GM18868 (cell line): ENCODE results near the gene LSP1.
"Not testable (repeated sequence)": the region's sequence is repeated elsewhere in the genome, so short reads cannot be mapped to it uniquely, and the experiment has no call there.

Source experiments
- ATAC-seq: cut with Tn5 transposase; IDR thresholded peaks from one replicate; pipeline ENCODE4 v1.9.1; 2021; ENCODE audit warnings: mild to moderate bottlenecking, moderate library complexity; ENCODE audit not compliant: unreplicated experiment

LSP1 gene

GRCh38 chr11:1852877-1853276 lies at the start of gene LSP1:
Gene LSP1, plus strand, starts transcription at chr11:1853084. Its CDS starts 61 bp downstream, at chr11:1853145.
- ATAC-seq: peak; percentile 54

- ATAC-seq: no peak
These were observed 49.6 kb upstream of the LSP1 start for GRCh38 chr11:1803246-1803645.

- not testable (repeated sequence) for ATAC-seq
These were observed 48.9 kb upstream of the LSP1 start for GRCh38 chr11:1803835-1804519.

- ATAC-seq: no peak
These were observed 47.4 kb upstream of the LSP1 start for GRCh38 chr11:1805525-1805924.

GRCh38 chr11:1807264-1807995 lies 45.5 kb upstream of the LSP1 start:
- ATAC-seq: no peak

- ATAC-seq: no peak
These were observed 42.1 kb upstream of the LSP1 start for GRCh38 chr11:1810761-1811160.

- no peak for ATAC-seq
These were observed 40.6 kb upstream of the LSP1 start for GRCh38 chr11:1812274-1812673.

- no peak for ATAC-seq
These were observed 40.1 kb upstream of the LSP1 start for GRCh38 chr11:1812801-1813200.

GRCh38 chr11:1813356-1813755 lies 39.5 kb upstream of the LSP1 start:
- ATAC-seq: not testable (repeated sequence)

- ATAC-seq: no peak
These were observed 38.2 kb upstream of the LSP1 start for GRCh38 chr11:1814691-1815090.

- ATAC-seq: no peak
These were observed 37.6 kb upstream of the LSP1 start for GRCh38 chr11:1815311-1815710.

GRCh38 chr11:1815751-1816150 lies 37.1 kb upstream of the LSP1 start:
- no peak for ATAC-seq

GRCh38 chr11:1817000-1817399 lies 35.9 kb upstream of the LSP1 start:
- ATAC-seq: no peak

- no peak for ATAC-seq
These were observed 35.4 kb upstream of the LSP1 start for GRCh38 chr11:1817511-1817910.

GRCh38 chr11:1819074-1819473 lies 33.8 kb upstream of the LSP1 start:
- ATAC-seq: no peak

- no peak for ATAC-seq
These were observed 32.2 kb upstream of the LSP1 start for GRCh38 chr11:1820463-1821325.

- no peak for ATAC-seq
These were observed 31.3 kb upstream of the LSP1 start for GRCh38 chr11:1821562-1821961.

- ATAC-seq: no peak
These were observed 30.1 kb upstream of the LSP1 start for GRCh38 chr11:1822648-1823375.

GRCh38 chr11:1823376-1824220 lies 29.3 kb upstream of the LSP1 start:
- no peak for ATAC-seq
